Lower lobe of right lung (tissue), 2 donors: ENCODE results near the gene IQCK. TPM values are rescaled to one million over a fixed set of nuclear protein-coding genes. Genes with fewer than 3 reads are reported as not detected.

Experiments
- ATAC-seq, 2 donors: fragments of 200-7000 bp; cut with Tn5 transposase; one replicate each; pipeline ENCODE4 v1.9.1; 2020 to 2022; ENCODE audit warnings: mild to moderate bottlenecking in 2 of 2, moderate library complexity in 2 of 2
- DNase-seq: peaks from one replicate; pipeline ENCODE4 v3.0.0-alpha.2; 2020
- H3K27ac ChIP-seq: fragments of 200-600 bp; one replicate; pipeline ENCODE4 v1.8.0; 2022
- H3K27me3 ChIP-seq: fragments of 200-600 bp; one replicate; pipeline ENCODE4 v1.8.0; 2022; ENCODE audit warnings: low read depth
- H3K36me3 ChIP-seq: fragments of 200-600 bp; one replicate; pipeline ENCODE4 v1.8.0; 2022; ENCODE audit warnings: mild to moderate bottlenecking
- H3K4me1 ChIP-seq: fragments of 200-600 bp; one replicate; pipeline ENCODE4 v1.8.0; 2022
- H3K4me3 ChIP-seq: fragments of 200-600 bp; one replicate; pipeline ENCODE4 v1.8.0; 2022; ENCODE audit warnings: mild to moderate bottlenecking
- H3K9me3 ChIP-seq: fragments of 200-600 bp; one replicate; pipeline ENCODE4 v1.8.0; 2022
- intact Hi-C: fragments of 100-400 bp; cut with DNase I; formaldehyde crosslinking; loops from one replicate; pipeline ENCODE4 v1.11.0; 2022
- total RNA-seq: library from RNA; stranded (reverse); fragmentation: NEBNext Ultra II Directional; extraction: Animal tissue kit (Norgen Biotek cat#: 25700); gene quantifications from one replicate; pipeline ENCODE4 v1.2.1, GENCODE V29; 2021
- TF ChIP-seq, protein P1 (sequence below): fragments of 200-600 bp; IDR thresholded peaks from one replicate; pipeline ENCODE4 v1.8.0; 2022; ENCODE audit warnings: antibody characterized with exemption, mild to moderate bottlenecking
- donor health status: DM: no; HTN: yes; CAD: no; lungs with severe emphysema.

The IQCK gene
- total RNA-seq, 1 donor from 2014 or later = 14.1 TPM

DNA sequence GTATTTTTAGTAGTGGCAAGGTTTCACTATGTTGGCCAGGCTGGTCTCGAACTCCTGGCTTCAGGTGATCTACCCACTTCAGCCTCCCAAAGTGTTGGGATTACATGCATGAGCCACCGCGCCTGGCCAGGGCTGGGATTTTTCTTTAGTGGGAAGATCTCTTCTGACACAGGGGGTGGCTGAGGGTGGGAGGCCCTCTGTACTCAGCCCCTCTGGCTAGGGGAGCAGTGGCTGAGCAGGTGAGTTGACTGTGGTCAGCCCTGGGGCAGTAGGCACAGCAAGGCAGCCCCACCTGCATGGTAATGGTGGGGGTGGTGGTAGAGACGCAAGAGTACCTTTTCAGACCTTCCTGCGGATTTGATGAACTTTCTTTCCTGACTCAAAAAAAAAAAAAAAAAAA is 178.9 kb downstream of the IQCK start:
- Histone ChIP-seq H3K9me3 (no peaks in the 10 kb centered on the region), H3K27me3 (peaks cover 4% of the 10 kb centered on the region), H3K4me1 (no peaks in the 10 kb centered on the region), H3K36me3 (no peaks in the 10 kb centered on the region), H3K27ac (no peak overlapping the region), H3K4me3 (no peak overlapping the region)
- ATAC-seq (no peak), DNase-seq (no peak)
- intact Hi-C loops = no loop called here
- TF ChIP-seq, protein P1, sequence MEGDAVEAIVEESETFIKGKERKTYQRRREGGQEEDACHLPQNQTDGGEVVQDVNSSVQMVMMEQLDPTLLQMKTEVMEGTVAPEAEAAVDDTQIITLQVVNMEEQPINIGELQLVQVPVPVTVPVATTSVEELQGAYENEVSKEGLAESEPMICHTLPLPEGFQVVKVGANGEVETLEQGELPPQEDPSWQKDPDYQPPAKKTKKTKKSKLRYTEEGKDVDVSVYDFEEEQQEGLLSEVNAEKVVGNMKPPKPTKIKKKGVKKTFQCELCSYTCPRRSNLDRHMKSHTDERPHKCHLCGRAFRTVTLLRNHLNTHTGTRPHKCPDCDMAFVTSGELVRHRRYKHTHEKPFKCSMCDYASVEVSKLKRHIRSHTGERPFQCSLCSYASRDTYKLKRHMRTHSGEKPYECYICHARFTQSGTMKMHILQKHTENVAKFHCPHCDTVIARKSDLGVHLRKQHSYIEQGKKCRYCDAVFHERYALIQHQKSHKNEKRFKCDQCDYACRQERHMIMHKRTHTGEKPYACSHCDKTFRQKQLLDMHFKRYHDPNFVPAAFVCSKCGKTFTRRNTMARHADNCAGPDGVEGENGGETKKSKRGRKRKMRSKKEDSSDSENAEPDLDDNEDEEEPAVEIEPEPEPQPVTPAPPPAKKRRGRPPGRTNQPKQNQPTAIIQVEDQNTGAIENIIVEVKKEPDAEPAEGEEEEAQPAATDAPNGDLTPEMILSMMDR = no peak

DNA sequence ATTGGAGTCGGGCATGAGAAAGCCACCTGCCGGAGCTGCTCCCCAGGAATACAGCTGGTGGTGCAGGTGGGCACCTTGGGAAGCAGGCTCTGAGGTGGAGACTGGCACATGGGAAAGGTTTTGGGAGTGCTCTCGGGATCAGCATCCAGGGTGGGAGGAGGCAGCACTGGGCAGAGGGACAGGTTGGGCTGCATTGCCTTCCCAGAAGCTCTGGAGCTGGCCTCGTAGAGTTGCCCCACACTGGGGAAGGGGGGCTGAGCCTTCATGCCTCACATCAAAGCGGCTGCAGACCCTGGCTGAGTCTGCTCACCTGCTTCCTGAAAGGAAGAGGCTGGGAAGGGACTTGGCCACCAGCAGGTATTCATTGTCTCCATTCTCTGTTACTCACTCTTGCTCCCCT is 180.1 kb downstream of the IQCK start:
- H3K27ac ChIP-seq = no peak overlapping the region
- TF ChIP-seq, protein P1 = no peak
- peaks cover 4% of the 10 kb centered on the region for H3K27me3 ChIP-seq
- no peaks in the 10 kb centered on the region for H3K9me3 ChIP-seq
- intact Hi-C loops = no loop called here
- H3K4me1 ChIP-seq = no peaks in the 10 kb centered on the region
- DNase-seq (no peak), ATAC-seq (no peak)
- no peak overlapping the region for H3K4me3 ChIP-seq
- H3K36me3 ChIP-seq = no peaks in the 10 kb centered on the region

DNA sequence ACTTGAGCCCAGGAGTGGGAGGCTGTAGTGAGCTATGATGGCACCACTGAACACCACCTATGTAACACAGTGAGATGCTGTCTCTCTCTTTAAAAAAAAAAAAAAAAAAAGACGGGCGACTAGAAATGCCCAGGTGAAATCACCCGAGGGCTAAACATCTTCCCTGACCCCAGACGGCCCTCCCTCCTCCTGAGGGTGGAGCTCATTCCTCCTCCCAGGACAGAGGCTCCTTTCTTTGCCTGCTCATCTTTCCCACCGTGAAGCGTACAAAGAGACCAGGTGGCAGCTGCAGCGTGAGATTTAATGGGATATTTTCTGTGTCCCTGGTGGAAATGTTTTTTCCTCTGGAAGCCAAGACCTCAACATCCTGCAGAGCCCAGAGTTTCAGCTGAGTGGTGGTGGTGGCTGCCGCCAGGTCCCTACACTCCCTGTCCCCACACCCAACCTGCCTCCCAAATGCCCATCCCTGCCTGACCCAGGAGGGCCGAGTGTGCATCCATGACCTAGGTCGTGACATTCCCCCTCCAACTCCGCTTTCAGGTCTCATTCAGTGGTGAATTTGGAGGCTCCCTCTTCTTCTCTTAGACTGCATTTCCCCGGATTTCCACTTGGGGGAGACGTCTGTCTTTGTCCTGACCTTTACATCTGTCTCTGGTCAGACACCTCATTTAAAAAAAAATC is 181.0 kb downstream of the IQCK start:
- TF ChIP-seq, protein P1 = peak; percentile 78
- no peaks in the 10 kb centered on the region for H3K9me3 ChIP-seq
- peaks cover 4% of the 10 kb centered on the region for H3K27me3 ChIP-seq
- H3K36me3 ChIP-seq = no peaks in the 10 kb centered on the region
- no peak overlapping the region for H3K4me3 ChIP-seq
- intact Hi-C loops = no loop called here
- ATAC-seq = peak; percentile 38 to 54
- H3K27ac ChIP-seq = no peak overlapping the region
- no peaks in the 10 kb centered on the region for H3K4me1 ChIP-seq
- no peak for DNase-seq

DNA sequence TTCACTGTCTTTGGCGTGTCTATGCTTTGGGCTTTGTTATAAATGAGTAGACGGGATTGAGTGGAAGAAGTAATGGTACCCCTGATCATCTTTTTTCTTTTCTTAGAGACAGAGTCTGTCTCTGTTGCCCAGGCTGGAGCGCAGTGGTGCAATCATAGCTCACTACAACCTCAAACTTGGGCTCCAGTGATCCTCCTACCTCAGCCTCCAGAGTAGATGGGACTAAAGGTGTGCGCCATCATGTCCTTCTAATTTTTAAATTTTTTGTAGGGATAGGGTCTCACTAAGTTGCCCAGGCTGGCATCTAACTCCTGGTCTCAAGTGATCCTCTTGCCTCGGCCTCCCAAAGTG is 181.5 kb downstream of the IQCK start:
- DNase-seq (no peak), ATAC-seq (no peak)
- no peaks in the 10 kb centered on the region for H3K4me1 ChIP-seq
- no peaks in the 10 kb centered on the region for H3K36me3 ChIP-seq
- H3K27ac ChIP-seq = no peak overlapping the region
- TF ChIP-seq, protein P1 = no peak
- no peak overlapping the region for H3K4me3 ChIP-seq
- intact Hi-C loops = no loop called here
- no peaks in the 10 kb centered on the region for H3K9me3 ChIP-seq
- H3K27me3 ChIP-seq = peaks cover 4% of the 10 kb centered on the region

GRCh38 chr16:19901164-19901563 is 183.1 kb downstream of the IQCK start:
- intact Hi-C loops = no loop called here

More at GRCh38 chr16:19901164-19901563, 183.1 kb downstream of the IQCK start:
- no peak for ATAC-seq
- peaks cover 4% of the 10 kb centered on the region for H3K27me3 ChIP-seq
- no peaks in the 10 kb centered on the region for H3K4me1 ChIP-seq
- no peak overlapping the region for H3K27ac ChIP-seq
- no peak overlapping the region for H3K4me3 ChIP-seq
- no peak for DNase-seq
- H3K9me3 ChIP-seq = no peaks in the 10 kb centered on the region
- TF ChIP-seq, protein P1 = no peak
- no peaks in the 10 kb centered on the region for H3K36me3 ChIP-seq
